Activated naive CD4-positive, alpha-beta T cell treated with Interleukin-2 at 50 U/mL for 16 hours (primary cell): Measurements from ENCODE around the gene ACKR1.

ENCODE experiments used
- DNase-seq: peaks from one replicate; pipeline ENCODE4 v3.0.0-alpha.2; 2020

ACKR1 gene

DNA sequence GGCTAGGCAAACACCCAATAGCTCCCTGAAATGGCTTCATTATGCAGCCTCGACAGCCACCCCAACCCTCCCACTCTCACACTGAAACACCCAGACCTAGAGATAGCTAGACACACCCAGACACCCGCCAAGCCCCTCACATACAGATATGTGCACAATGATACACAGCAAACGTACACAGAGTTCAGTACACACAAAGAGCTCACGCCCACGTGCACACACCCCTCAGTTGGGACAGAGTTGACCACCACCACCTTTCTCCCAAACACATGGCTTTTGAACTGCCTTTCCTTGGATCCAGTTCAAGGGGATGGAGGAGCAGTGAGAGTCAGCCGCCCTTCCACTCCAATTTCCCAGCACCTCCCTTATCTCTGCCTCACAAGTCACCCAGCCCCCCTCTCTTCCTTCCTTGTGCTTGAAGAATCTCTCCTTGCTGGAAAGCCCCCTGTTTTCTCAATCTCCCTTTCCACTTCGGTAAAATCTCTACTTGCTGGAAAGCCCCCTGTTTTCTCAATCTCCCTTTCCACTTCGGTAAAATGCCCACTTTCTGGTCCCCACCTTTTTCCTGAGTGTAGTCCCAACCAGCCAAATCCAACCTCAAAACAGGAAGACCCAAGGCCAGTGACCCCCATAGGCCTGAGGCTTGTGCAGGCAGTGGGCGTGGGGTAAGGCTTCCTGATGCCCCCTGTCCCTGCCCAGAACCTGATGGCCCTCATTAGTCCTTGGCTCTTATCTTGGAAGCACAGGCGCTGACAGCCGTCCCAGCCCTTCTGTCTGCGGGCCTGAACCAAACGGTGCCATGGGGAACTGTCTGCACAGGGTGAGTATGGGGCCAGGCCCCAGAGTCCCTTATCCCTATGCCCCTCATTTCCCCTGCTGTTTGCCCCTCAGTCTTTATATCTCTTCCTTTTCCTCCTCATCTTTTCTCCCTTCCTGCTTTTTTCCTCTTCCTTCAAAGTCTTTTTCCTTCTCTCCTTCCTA, at the start of gene ACKR1:
Gene ACKR1 (plus strand): TSS at position 715 of the 981 bp plus-strand sequence. CDS start 85 bp downstream, at position 800.
- DNase-seq, result no peak

DNA sequence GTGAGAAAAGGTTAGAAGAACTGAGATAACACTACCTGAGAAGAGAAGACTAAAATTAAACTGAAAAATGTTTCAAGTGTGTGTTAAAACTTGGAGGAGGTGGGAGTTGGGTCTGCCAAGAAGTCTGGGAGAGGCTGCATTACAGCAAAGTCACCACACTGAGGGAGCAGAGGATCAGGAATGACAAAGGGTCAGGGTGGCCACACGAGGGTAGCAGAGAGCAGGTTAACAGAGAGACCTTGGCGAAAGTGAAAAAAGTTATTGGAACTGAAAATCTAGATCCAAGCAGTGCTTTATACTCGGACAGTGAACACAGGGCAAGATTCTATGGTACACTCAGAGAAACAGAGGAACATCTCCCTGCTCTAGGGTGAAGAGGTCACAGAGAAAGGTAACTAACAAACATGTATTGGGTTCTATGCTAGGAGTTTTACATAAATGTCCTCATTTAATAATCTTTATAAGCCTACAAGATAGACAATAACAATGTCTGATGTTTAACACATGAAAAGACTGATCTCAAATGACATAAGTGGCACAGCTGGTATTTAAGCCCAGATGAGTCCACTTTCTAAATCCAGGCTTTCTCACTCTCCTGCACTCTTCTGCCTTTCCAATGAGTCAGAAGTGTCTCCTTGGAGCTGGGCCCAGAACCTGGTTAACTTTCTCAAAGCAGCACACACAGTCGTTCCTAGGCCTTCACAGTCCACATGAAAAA, 43.5 kb upstream of the ACKR1 start:
- DNase-seq, result peak; percentile 61

DNA sequence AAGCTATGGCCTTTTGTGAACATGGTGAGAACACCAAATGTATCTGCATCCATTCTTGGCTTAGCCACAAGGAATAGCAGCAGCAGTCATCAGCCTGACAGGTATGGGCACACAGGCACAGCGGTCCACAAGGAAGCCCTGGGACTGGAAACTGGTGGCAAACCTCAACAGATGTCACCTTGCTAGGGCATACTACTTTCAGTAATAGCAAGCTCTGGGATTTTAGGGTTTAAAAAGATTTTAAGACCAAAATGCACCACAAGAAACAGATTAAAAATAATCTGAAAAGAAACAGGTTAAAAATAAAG, 43.0 kb upstream of the ACKR1 start:
- DNase-seq, result no peak

GRCh38 chr1:159162516-159163265, 42.0 kb upstream of the ACKR1 start:
- no peak for DNase-seq

DNA sequence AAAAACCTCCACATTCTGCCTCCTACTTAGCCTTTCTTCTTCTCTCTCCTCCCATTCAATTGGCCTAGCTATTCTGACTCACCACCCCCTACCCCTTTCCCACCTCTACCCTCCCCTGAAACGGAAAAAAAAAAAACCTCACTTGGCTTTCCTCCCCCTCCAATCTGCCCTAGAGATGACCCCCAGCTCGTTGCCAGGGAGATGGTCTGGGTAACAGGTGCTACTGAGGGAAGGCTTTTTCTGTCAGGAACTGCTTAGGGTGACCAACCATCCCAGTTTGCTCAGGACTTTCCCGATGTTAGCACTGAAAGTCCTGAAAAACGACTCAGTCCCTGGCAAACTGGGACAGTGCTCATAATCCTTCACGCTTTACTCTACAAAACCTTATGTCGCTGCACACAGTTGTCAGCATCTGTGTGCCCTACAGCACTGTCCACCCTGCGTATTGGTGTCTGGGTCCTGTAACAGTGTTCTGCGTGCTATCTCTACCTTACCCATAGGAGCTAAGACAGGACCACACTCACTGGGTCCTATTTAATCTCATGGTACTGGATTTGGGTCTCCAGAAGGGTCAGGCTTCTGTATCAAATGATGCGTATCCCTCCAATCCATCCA, 41.0 kb upstream of the ACKR1 start:
- no peak for DNase-seq

DNA sequence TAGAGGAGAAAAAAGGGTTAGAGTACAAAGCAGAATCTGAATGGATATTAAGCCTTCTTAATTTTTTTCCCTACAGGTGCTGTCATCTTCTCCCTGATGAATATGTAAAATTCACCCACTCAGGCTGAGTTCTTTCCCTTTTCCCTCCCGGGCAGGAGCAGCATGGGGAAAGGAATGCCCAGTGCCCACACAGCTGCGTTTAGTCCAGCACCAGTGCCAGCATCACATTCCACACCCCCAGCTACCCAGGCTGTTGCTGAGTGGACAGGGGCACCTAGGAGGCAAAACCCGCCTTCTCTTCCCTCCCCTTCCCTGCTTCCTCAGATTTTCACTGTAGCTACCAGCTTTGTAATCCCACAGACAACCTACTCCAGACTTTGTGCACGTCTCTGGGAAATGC, 36.6 kb upstream of the ACKR1 start:
- DNase-seq, result no peak

- no peak for DNase-seq
These were observed 34.0 kb upstream of the ACKR1 start for GRCh38 chr1:159170639-159171038.

GRCh38 chr1:159171254-159171687, 33.4 kb upstream of the ACKR1 start, which contains the start of gene CADM3:
TSS of gene CADM3 (plus strand) at chr1:159171615. CDS start at chr1:159171766, 151 bp downstream.
- DNase-seq, result no peak

DNA sequence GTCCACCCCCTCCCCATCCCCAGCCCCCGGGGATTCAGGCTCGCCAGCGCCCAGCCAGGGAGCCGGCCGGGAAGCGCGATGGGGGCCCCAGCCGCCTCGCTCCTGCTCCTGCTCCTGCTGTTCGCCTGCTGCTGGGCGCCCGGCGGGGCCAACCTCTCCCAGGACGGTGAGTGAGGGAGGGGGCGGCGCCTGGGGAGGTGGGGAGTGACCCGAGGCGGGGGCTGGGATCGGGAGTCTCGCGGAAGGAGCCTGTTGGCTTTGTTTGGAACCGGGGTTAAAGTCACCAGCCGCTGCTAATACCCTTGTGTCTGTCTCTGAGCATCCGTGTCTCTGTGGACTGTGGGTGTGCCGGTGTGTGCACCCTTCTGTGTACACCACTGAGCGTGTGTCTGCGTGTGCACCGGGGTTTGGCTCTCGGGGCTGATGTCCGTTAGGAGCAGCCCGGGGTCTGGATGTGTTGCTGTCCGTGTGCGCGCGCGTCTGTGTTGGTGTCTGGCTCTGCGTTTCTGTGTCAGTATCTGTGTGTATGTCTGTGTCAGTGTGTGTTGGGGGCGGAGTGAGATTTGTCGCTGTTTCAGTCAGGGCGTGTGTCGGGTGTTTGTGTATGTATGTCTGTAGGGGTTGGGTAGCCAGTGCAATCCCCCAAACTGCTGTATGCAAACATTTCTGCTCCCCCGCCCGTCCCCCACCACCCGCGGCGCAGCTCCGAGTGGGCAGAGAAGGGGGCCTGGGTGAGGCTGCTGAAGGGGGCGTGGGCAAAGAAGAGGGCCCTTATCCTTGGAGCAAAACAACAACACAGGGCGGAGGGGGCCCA, 32.8 kb upstream of the ACKR1 start:
- no peak for DNase-seq

DNA sequence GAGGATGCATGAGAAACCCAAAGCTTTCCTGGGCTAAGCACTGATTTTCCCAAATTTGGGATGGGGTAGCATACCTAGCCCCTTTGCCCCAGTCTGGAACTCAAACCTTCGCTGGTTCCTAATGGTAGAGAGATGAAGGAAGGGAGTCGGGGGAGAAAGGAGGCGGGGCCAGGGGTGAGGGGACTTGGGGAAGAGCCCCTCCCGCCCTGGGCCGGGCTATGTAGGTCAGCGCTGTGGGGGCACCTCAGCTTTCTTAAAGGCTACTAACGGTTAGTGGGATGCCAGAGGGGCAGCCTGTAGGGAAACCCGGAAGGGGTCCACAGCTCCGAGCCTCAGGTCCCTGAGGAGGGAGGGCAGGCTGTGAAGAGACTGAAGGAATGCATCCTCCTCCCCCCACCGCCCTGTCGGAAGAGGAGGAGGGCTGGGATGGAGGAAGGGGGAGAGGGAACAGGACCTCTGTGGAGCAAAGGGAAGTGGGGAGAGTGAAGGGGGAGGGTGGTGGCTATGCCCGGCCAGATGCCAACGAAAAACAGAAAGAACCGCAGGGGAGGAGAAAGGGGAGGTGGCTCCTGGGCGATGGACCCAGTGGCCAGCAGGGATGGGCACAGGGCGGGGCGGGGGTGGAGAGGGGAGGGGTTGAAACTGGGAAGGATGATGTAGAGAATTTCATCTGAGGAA, 31.9 kb upstream of the ACKR1 start:
- DNase-seq, result no peak

DNA sequence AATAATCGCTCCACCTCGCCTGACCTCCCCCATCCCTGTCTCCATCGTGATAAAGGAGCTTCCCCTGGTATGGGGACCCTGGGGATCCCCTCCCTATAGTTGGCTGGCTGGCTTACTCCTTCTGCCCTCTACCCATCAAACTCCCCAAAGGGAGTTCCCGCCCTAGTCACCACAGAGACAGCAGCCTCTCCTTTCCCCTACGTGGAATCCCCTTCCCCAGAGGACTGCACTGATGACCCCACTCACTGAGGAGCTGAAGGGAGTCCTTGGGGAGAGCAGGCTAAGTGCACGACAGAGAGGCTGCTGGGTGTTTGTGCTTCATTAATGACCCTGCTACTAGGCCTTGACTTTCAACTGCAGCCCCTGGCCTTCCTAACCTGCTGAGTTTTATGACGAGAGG, 31.4 kb upstream of the ACKR1 start:
- no peak for DNase-seq

GRCh38 chr1:159175571-159175970, 29.1 kb upstream of the ACKR1 start:
- DNase-seq, result no peak

DNA sequence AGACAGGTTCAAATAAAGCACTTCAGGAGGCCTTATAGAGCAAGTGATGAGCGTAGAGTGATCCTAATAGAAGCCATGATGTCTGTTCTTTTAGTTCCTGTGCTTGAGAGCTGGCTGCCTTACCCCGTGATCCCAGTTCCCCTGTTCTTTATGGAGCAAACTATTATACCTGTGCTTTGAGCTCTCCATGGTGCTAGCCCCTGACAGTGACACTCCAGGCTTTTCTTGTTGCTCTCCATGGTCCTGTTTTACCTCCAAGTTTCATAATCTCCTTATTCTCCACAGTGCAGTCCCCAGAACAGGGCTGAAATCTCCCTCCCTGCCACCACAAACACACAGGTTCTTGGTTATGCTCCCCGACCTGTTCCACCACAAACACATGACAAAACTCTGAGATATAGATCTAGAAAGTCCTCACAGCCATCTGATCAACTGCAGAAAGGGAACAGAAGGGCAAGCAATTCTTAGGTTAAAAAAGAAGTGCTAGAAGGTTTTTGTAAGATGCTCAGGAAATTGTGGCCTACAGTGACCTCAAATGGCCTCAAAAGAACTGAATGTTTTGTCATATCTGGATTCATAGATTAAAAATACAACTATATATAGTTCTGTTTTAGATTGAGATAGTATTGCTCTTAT, 27.3 kb upstream of the ACKR1 start:
- no peak for DNase-seq

- DNase-seq, result no peak
These were observed 24.8 kb upstream of the ACKR1 start for GRCh38 chr1:159179906-159180305.

DNA sequence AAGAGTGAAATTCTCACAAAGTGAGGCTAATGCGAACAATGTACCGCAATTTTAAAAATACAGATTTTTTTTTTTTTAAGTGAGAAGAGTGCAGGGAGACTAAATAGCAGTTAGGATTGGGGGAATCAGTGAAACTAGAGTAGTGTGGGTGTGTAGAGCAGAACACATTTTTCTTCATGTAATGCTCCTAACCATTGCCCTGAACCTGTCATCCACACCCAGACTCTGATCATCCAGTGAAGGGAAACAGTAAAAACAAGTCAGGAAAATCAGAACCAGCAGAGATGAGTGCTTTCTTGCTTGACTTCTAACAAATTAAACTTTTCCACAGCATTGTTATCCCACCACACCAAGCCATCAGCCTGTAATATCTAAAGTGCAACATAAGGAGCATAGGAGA, 24.2 kb upstream of the ACKR1 start:
- no peak for DNase-seq

- DNase-seq, result no peak
These were observed 23.2 kb upstream of the ACKR1 start for GRCh38 chr1:159181328-159182024.

GRCh38 chr1:159184201-159184600, 20.5 kb upstream of the ACKR1 start:
- no peak for DNase-seq

GRCh38 chr1:159185121-159185520, 19.6 kb upstream of the ACKR1 start:
- DNase-seq, result no peak

DNA sequence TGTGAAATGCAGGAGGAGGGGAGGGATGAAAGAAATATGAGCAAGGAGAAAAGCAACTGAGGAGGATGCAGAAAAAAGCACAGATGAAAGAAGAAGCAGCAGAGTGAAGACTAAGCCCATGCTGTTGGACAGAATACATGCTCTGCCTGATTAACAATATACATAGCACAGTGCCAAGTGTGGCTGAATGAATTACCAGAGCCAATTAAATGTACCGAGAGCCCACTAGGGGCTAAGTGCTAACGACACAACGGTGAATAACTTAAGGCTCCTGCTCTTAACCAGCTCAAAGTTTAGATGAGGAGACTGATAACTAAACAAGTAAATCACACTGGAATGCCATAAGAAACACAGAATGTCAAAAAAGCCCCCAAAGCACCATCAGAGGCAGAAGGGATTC, 17.6 kb upstream of the ACKR1 start:
- no peak for DNase-seq
